CD14-positive monocyte (primary cell): ENCODE data around the gene CLDN18. TPM values are rescaled to one million over a fixed set of nuclear protein-coding genes. Genes with fewer than 3 reads are reported as not detected.

ENCODE experiments used
- DNase-seq, 3 donors: peaks; one replicate each; pipeline ENCODE4 v3.0.0-alpha.2; 2011 to 2022
- H2AFZ ChIP-seq: 2 replicates; pipeline ENCODE4 v1.6.0; 2012; ENCODE audit warnings: mild to moderate bottlenecking, low read depth, low read length, inconsistent platforms; ENCODE audit not compliant: insufficient read depth, poor library complexity, severe bottlenecking
- H3K27ac ChIP-seq, 2 donors: 1 replicate in 1 of 2; 2 replicates in 1 of 2; pipeline ENCODE4 v1.5.1; 2012 to 2013; ENCODE audit warnings: low read length in 2 of 2, control low read depth in 1 of 2, inconsistent platforms in 1 of 2, low read depth in 1 of 2, mild to moderate bottlenecking in 1 of 2
- H3K27me3 ChIP-seq, 2 donors: one replicate each; pipeline versions ENCODE4 v1.6.0 to v1.6.1; 2011 to 2013; ENCODE audit warnings: low read length in 2 of 2; ENCODE audit not compliant: control insufficient read depth in 2 of 2, insufficient read depth in 2 of 2
- H3K36me3 ChIP-seq, 2 donors: replicated peaks in 1 of 2; 1 replicate in 1 of 2; 2 replicates in 1 of 2; pipeline versions ENCODE4 v1.5.1 to v1.6.1; 2012 to 2013; ENCODE audit warnings: low read length in 2 of 2, control low read depth in 1 of 2, inconsistent platforms in 1 of 2, mild to moderate bottlenecking in 1 of 2; ENCODE audit not compliant: insufficient read depth in 2 of 2, control insufficient read depth in 1 of 2
- H3K4me1 ChIP-seq, 2 donors: 1 replicate in 1 of 2; 2 replicates in 1 of 2; pipeline versions ENCODE4 v1.5.1 to v1.6.1; 2012 to 2013; ENCODE audit warnings: low read length in 2 of 2, control low read depth in 1 of 2, inconsistent platforms in 1 of 2, mild to moderate bottlenecking in 1 of 2, moderate library complexity in 1 of 2; ENCODE audit not compliant: insufficient read depth in 2 of 2, control insufficient read depth in 1 of 2
- H3K4me2 ChIP-seq: replicated peaks from 2 replicates; pipeline ENCODE3; 2012; ENCODE audit warnings: low read length, moderate library complexity, mild to moderate bottlenecking; ENCODE audit not compliant: poor library complexity, severe bottlenecking; ENCODE audit errors: extremely low read depth
- H3K4me3 ChIP-seq, 3 experiments: fragments of 200-600 bp in 1 of 3; sonication (generic) in 1 of 3; replicated peaks in 1 of 3; 1 replicate in 2 of 3; 2 replicates in 1 of 3; pipeline ENCODE4 v1.5.1; 2011 to 2013; ENCODE audit warnings: low read length in 3 of 3, mild to moderate bottlenecking in 3 of 3, control low read depth in 2 of 3, low read depth in 2 of 3, inconsistent platforms in 1 of 3, moderate library complexity in 1 of 3
- H3K79me2 ChIP-seq: 2 replicates; pipeline ENCODE4 v1.6.0; 2012; ENCODE audit warnings: mild to moderate bottlenecking, control low read depth, inconsistent platforms, low read length, moderate library complexity; ENCODE audit not compliant: insufficient read depth
- H3K9ac ChIP-seq: 2 replicates; pipeline ENCODE4 v1.6.0; 2017; ENCODE audit warnings: low read length, mild to moderate bottlenecking; ENCODE audit not compliant: insufficient read depth, poor library complexity, severe bottlenecking
- H3K9me3 ChIP-seq, 2 donors: replicated peaks in 1 of 2; 1 replicate in 1 of 2; 2 replicates in 1 of 2; pipeline versions ENCODE4 v1.5.1 to v1.6.1; 2012 to 2013; ENCODE audit warnings: low read length in 2 of 2, control low read depth in 1 of 2; ENCODE audit not compliant: control insufficient read depth in 1 of 2, insufficient read depth in 1 of 2
- H4K20me1 ChIP-seq: 2 replicates; pipeline ENCODE4 v1.6.0; 2012; ENCODE audit warnings: mild to moderate bottlenecking, low read length, control low read depth, moderate library complexity; ENCODE audit not compliant: insufficient read depth
- H3K27ac Mint-ChIP-seq, 7 donors: one replicate each; pipeline ENCODE4 v1.8.0; 2020; ENCODE audit warnings: mild to moderate bottlenecking in 7 of 7, mixed read lengths in 7 of 7, moderate library complexity in 6 of 7, inconsistent platforms in 2 of 7
- H3K27me3 Mint-ChIP-seq, 3 donors: one replicate each; pipeline ENCODE4 v1.8.0; 2021 to 2022; ENCODE audit warnings: low read depth in 3 of 3, mild to moderate bottlenecking in 3 of 3, mixed read lengths in 3 of 3, moderate library complexity in 3 of 3, inconsistent platforms in 1 of 3
- H3K36me3 Mint-ChIP-seq, 2 donors: one replicate each; pipeline ENCODE4 v1.8.0; 2020; ENCODE audit warnings: mixed read lengths in 2 of 2, inconsistent platforms in 1 of 2, mild to moderate bottlenecking in 1 of 2
- H3K4me1 Mint-ChIP-seq: one replicate; pipeline ENCODE4 v1.8.0; 2020; ENCODE audit warnings: mild to moderate bottlenecking, mixed read lengths
- H3K4me3 Mint-ChIP-seq, 2 donors: one replicate each; pipeline ENCODE4 v1.8.0; 2020; ENCODE audit warnings: mild to moderate bottlenecking in 2 of 2, mixed read lengths in 2 of 2, moderate library complexity in 1 of 2
- H3K9me3 Mint-ChIP-seq, 7 donors: one replicate each; pipeline ENCODE4 v1.8.0; 2020 to 2022; ENCODE audit warnings: mixed read lengths in 7 of 7, mild to moderate bottlenecking in 6 of 7, moderate library complexity in 6 of 7, inconsistent platforms in 2 of 7
- CTCF ChIP-seq: fragments of 200-600 bp; IDR thresholded peaks from one replicate; pipeline ENCODE4 v1.8.0; 2022; ENCODE audit warnings: antibody characterized with exemption, mild to moderate bottlenecking
- WGBS: methylation state at CpG from one replicate; pipeline ENCODE4 v1.1.5; 2013; ENCODE audit warnings: missing lambda C conversion rate; ENCODE audit not compliant: insufficient coverage; 5-methylcytosine and 5-hydroxymethylcytosine counted together
- intact Hi-C, 2 donors: fragments of 100-400 bp; cut with micrococcal nuclease; formaldehyde crosslinking; loops; one replicate each; pipeline versions ENCODE4 v1.15.0 to v1.15.1; 2023
- polyA plus RNA-seq, 3 donors: library from polyadenylated mRNA; depleted of rRNA in 1 of 3; unstranded in 2 of 3; stranded (reverse) in 1 of 3; fragments of 300-500 nt in 2 of 3; fragments of >200 nt in 1 of 3; fragmentation: Illumina TruSeq in 2 of 3; gene quantifications; 1 replicate in 2 of 3; 2 replicates in 1 of 3; pipeline ENCODE4 v1.2.3, GENCODE V29; 2012 to 2021

The CLDN18 gene
- polyA plus RNA-seq, 3 donors, result not detected

- H4K20me1 ChIP-seq, result no peaks in the 10 kb centered on the region
- no peaks in the 10 kb centered on the region for H3K27me3 ChIP-seq
- no peaks in the 10 kb centered on the region for H3K4me1 ChIP-seq
- TF ChIP-seq CTCF, result no peak
- no peak overlapping the region for H3K27ac ChIP-seq
- Mint-ChIP-seq H3K4me3 (no peak overlapping the region), H3K27me3 (peaks cover 1 to 7% (median 5%) of the 10 kb centered on the region in 3 donors), H3K27ac (no peak overlapping the region), H3K4me1 (no peaks in the 10 kb centered on the region), H3K9me3 (peaks cover 0 to 2% (median 0%) of the 10 kb centered on the region in 7 donors), H3K36me3 (no peaks in the 10 kb centered on the region)
- no peak overlapping the region for H2AFZ ChIP-seq
- H3K79me2 ChIP-seq, result no peaks in the 10 kb centered on the region
- no peak overlapping the region for H3K9ac ChIP-seq
- WGBS, result no CpG with 5 or more reads among the region's 1 CpG
- H3K36me3 ChIP-seq, result no peaks in the 10 kb centered on the region
- H3K4me2 ChIP-seq, result no peak overlapping the region
- intact Hi-C loops, result no loop called here
- H3K4me3 ChIP-seq, result no peak overlapping the region
- H3K9me3 ChIP-seq, result no peaks in the 10 kb centered on the region
- no peak for DNase-seq
These were observed 22.2 kb upstream of the CLDN18 start for GRCh38 chr3:137987723-137988122.

GRCh38 chr3:137988152-137988551 is 21.8 kb upstream of the CLDN18 start:
- H3K27ac ChIP-seq, result no peak overlapping the region
- H3K27me3 ChIP-seq, result no peaks in the 10 kb centered on the region
- no peak overlapping the region for H3K4me3 ChIP-seq
- no peaks in the 10 kb centered on the region for H4K20me1 ChIP-seq
- intact Hi-C loops, result no loop called here
- Mint-ChIP-seq H3K27me3 (peaks cover 1 to 7% (median 5%) of the 10 kb centered on the region in 3 donors), H3K4me1 (no peaks in the 10 kb centered on the region), H3K36me3 (no peaks in the 10 kb centered on the region), H3K27ac (no peak overlapping the region), H3K4me3 (no peak overlapping the region), H3K9me3 (peaks cover 0 to 2% (median 0%) of the 10 kb centered on the region in 7 donors)
- no peak overlapping the region for H3K4me2 ChIP-seq
- no peaks in the 10 kb centered on the region for H3K4me1 ChIP-seq
- no peaks in the 10 kb centered on the region for H3K79me2 ChIP-seq
- WGBS, result no CpG with 5 or more reads among the region's 4 CpGs
- no peak overlapping the region for H2AFZ ChIP-seq
- no peak for DNase-seq
- H3K36me3 ChIP-seq, result no peaks in the 10 kb centered on the region
- H3K9me3 ChIP-seq, result no peaks in the 10 kb centered on the region
- no peak for TF ChIP-seq CTCF
- H3K9ac ChIP-seq, result no peak overlapping the region
